ENCODE measurements around the gene ELAVL3. TPM values are rescaled to one million over a fixed set of nuclear protein-coding genes. Genes with fewer than 3 reads are reported as not detected.

ELAVL3 gene
- total and polyA plus RNA-seq, 2 of the 4 experiments (the other 2 are of a cell fraction), result not detected

DNA sequence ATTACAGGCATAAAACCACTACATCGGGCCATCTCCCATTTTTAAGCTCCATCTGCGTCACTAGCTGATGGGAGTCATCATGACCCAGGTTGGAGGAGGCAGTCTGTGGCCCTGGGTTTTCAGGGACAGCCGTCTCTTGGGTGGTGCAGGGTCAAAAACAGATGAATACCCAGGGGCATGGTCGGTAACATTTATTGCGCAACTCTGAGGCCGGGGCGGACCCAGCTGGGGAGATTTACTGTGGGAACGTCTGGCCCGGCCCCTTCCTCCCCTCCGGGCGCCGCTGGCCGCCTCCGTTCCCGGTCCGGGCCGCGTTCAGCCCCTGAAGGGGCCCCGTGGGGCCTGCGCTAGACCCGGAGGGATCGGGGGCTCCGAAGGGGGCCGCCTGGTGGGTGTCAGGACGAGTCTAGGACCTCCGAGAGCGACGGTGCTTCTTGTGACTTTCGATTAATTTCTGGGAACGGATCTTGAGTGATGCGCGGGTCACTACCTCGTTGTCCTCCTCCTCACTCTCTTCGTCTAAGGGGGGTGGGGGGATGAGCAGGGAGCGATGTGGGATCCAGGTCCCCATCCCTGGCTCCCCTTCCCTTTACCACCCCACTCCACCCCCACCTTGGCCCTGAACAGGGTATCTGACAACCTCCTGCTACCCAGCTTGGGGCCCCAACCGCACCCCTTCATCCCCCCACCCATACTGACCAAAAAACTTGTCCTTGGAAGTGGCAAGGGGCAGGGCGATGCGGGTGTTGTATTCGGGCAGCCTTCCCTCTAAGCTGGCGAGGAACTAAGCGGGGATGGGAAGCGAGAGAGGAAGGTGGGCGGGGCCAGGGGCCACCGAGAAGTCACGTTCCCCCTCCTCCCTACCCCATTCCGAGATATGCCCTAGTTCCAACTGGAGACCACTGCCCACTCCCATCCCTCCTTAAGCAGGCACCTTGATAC, 60.1 kb downstream of the ELAVL3 start:
- no peak overlapping the region for H4K91ac ChIP-seq (ENCODE audit: insufficient read depth, low read depth, low read length)
- intact Hi-C loops (cut with micrococcal nuclease), result loop anchor here (5.0 kb wide), 1 partner anchor 38 kb away; the partner anchor contains the start of gene EPOR
- peak overlapping the region; percentile 61 for H2AK9ac ChIP-seq (replicated peaks; ENCODE audit: low read depth, low read length, poor library complexity)
- H2BK120ac ChIP-seq (ENCODE audit: low read depth, low read length), result no peak overlapping the region
- H2AFZ ChIP-seq (replicated peaks; ENCODE audit: low read length, poor library complexity), result peak overlapping the region; percentile 84
- H3K9ac ChIP-seq (ENCODE audit: low read depth, low read length), result no peak overlapping the region
- H4K8ac ChIP-seq (ENCODE audit: low read depth in 2 of 2, low read length in 2 of 2), result no peak overlapping the region
- ChIA-PET CTCF (interaction anchor here (0.6 to 1.5 kb wide), 3 partner anchors 15 to 39 kb away, joined by 3 to 4 read pairs (median 3); partner anchors contain the start of genes ODAD3 and PRKCSH), POLR2A (ENCODE audit: unreplicated experiment) (no interaction called here)
- in situ Hi-C loops (cut with MboI; ENCODE audit: low sequenced_read_pairs), result no loop called here
- H3K79me1 ChIP-seq (ENCODE audit: low read depth in 1 of 2, low read length in 2 of 2), result no peaks in the 10 kb centered on the region
- no peak overlapping the region for H2AK5ac ChIP-seq (ENCODE audit: low read depth, low read length)
- no peaks in the 10 kb centered on the region for H3K36me3 ChIP-seq (ENCODE audit: control insufficient read depth, insufficient read depth, low read length)
- H3K4me2 ChIP-seq (ENCODE audit: low read depth, low read length), result peak overlapping the region; percentile 42; the same call in 1 of the 2 replicates
- H3K4ac ChIP-seq (ENCODE audit: low read depth, low read length), result no peak overlapping the region
- H3K4me1 ChIP-seq (ENCODE audit: control insufficient read depth, insufficient read depth, low read length), result peaks cover 2% of the 10 kb centered on the region; the same call in 1 of the 2 replicates
- dilution Hi-C loops (cut with HindIII; ENCODE audit: low sequenced_read_pairs, unreplicated experiment), result no loop called here
- no peak overlapping the region for H2BK5ac ChIP-seq (ENCODE audit: low read depth, low read length, poor library complexity, severe bottlenecking)
- H4K5ac ChIP-seq (ENCODE audit: low read depth, low read length), result no peak overlapping the region
- no peak overlapping the region for H3K23ac ChIP-seq (ENCODE audit: low read depth, low read length)
- WGBS, 2 experiments (ENCODE audit: extremely low coverage in 2 of 2, insufficient read length in 1 of 2), result 2% methylated on average over 7 of the region's 46 CpGs; no CpG with 5 or more reads in 1 of the 2 experiments
- no peak for TF ChIP-seq RFX5 (IDR thresholded peaks at IDR 0.05; ENCODE audit: low read depth, low read length)
- TF ChIP-seq, protein P1, sequence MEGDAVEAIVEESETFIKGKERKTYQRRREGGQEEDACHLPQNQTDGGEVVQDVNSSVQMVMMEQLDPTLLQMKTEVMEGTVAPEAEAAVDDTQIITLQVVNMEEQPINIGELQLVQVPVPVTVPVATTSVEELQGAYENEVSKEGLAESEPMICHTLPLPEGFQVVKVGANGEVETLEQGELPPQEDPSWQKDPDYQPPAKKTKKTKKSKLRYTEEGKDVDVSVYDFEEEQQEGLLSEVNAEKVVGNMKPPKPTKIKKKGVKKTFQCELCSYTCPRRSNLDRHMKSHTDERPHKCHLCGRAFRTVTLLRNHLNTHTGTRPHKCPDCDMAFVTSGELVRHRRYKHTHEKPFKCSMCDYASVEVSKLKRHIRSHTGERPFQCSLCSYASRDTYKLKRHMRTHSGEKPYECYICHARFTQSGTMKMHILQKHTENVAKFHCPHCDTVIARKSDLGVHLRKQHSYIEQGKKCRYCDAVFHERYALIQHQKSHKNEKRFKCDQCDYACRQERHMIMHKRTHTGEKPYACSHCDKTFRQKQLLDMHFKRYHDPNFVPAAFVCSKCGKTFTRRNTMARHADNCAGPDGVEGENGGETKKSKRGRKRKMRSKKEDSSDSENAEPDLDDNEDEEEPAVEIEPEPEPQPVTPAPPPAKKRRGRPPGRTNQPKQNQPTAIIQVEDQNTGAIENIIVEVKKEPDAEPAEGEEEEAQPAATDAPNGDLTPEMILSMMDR (conservative IDR thresholded peaks at IDR 0.05; ENCODE audit: low read depth, low read length), result no peak
- TF ChIP-seq, protein P2, sequence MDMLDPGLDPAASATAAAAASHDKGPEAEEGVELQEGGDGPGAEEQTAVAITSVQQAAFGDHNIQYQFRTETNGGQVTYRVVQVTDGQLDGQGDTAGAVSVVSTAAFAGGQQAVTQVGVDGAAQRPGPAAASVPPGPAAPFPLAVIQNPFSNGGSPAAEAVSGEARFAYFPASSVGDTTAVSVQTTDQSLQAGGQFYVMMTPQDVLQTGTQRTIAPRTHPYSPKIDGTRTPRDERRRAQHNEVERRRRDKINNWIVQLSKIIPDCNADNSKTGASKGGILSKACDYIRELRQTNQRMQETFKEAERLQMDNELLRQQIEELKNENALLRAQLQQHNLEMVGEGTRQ (IDR thresholded peaks at IDR 0.05; ENCODE audit: low read depth, low read length), result no peak
- no peak for TF ChIP-seq CHD1 (IDR thresholded peaks at IDR 0.05; ENCODE audit: low read depth, low read length)
- TF ChIP-seq CEBPB (IDR thresholded peaks at IDR 0.05; ENCODE audit: low read depth, low read length), result peak; percentile 93
- H2BK20ac ChIP-seq (ENCODE audit: low read depth, low read length), result no peak overlapping the region
- H4K20me1 ChIP-seq (ENCODE audit: insufficient read depth, low read length), result no peaks in the 10 kb centered on the region
- H2BK15ac ChIP-seq (ENCODE audit: low read depth, low read length), result no peak overlapping the region
- H3K4me3 ChIP-seq (ENCODE audit: insufficient read depth, low read depth, low read length), result no peak overlapping the region; the same call in 1 of the 2 replicates
- H3K18ac ChIP-seq (ENCODE audit: low read depth, low read length), result no peak overlapping the region
- ATAC-seq (ENCODE audit: low read depth) (peak; percentile 22; the same call in 1 of the 2 replicates), DNase-seq (no peak)
- H3K27ac ChIP-seq (ENCODE audit: insufficient read depth, low read length), result no peak overlapping the region
- no peak overlapping the region for H3K14ac ChIP-seq (replicated peaks; ENCODE audit: low read depth, low read length)
- no TSS peak for BruUV-seq (replicated peaks)
- no peaks in the 10 kb centered on the region for H3K9me1 ChIP-seq (ENCODE audit: insufficient read depth, low read length)
- H3K9me3 ChIP-seq (ENCODE audit: control insufficient read depth, insufficient read depth, low read length), result no peaks in the 10 kb centered on the region
- peaks cover 44% of the 10 kb centered on the region for H3K27me3 ChIP-seq (ENCODE audit: control insufficient read depth, insufficient read depth, low read length)
- H3K56ac ChIP-seq (ENCODE audit: extremely low read depth, insufficient read depth, low read length), result no peak overlapping the region
